Testis (tissue), 2 donors: Measurements from ENCODE around the gene RACK1.

Experiments
- POLR2A ChIP-seq: fragments of 450-650 bp; IDR thresholded peaks from one replicate; pipeline ENCODE4 v1.6.1; 2017; ENCODE audit warnings: antibody characterized with exemption, mild to moderate bottlenecking, moderate library complexity
- TF ChIP-seq, protein P1 (sequence below), 3 experiments: fragments of 450-650 bp in 2 of 3; fragments of 200-600 bp in 1 of 3; sonication (generic) in 1 of 3; IDR thresholded peaks; one replicate each; pipeline ENCODE4 v1.5.1; 2016 to 2019; ENCODE audit warnings: antibody characterized with exemption in 3 of 3, mild to moderate bottlenecking in 2 of 3, moderate library complexity in 1 of 3

GRCh38 chr5:181234455-181235306 is 9.0 kb downstream of the RACK1 start:
- TF ChIP-seq, protein P1, sequence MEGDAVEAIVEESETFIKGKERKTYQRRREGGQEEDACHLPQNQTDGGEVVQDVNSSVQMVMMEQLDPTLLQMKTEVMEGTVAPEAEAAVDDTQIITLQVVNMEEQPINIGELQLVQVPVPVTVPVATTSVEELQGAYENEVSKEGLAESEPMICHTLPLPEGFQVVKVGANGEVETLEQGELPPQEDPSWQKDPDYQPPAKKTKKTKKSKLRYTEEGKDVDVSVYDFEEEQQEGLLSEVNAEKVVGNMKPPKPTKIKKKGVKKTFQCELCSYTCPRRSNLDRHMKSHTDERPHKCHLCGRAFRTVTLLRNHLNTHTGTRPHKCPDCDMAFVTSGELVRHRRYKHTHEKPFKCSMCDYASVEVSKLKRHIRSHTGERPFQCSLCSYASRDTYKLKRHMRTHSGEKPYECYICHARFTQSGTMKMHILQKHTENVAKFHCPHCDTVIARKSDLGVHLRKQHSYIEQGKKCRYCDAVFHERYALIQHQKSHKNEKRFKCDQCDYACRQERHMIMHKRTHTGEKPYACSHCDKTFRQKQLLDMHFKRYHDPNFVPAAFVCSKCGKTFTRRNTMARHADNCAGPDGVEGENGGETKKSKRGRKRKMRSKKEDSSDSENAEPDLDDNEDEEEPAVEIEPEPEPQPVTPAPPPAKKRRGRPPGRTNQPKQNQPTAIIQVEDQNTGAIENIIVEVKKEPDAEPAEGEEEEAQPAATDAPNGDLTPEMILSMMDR (IDR thresholded peaks at IDR 0.05), result no peak
- TF ChIP-seq POLR2A, result no peak
